ENCODE results near the gene CACNA1F.
"Not testable (repeated sequence)": the region's sequence is repeated elsewhere in the genome, so short reads cannot be mapped to it uniquely, and the experiment has no call there.

Gene CACNA1F

GRCh38 chrX:49192722-49193328 lies 40.3 kb downstream of the CACNA1F start:
- no peak for DNase-seq

- no peak for DNase-seq
Observed at GRCh38 chrX:49191574-49192011, 41.5 kb downstream of the CACNA1F start.

- DNase-seq = peak; percentile 71 to 79
Observed at GRCh38 chrX:49190821-49191573, 42.1 kb downstream of the CACNA1F start.

GRCh38 chrX:49189606-49190005 lies 43.5 kb downstream of the CACNA1F start:
- no peak for DNase-seq

GRCh38 chrX:49188468-49189076 lies 44.6 kb downstream of the CACNA1F start:
- no peak for DNase-seq

DNA sequence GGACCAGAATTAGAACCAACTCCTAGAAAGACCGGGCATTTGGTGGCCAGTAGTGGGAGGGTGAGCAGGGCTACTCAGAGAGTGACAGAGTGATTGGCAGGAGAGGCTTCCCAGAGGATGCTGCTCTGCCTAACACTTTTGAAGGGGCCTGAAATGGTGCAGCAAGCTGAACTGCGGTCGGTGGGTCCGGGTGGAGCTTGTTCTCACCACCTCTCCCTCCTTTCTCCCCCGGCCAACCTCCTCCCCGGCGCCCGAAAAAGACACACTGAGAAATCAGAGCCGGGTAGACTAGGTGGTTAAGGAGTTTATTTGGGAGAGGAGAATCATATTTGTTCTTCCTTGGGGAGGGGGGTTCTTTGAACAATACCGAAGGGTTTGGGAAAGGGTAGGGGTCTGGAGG lies 45.6 kb downstream of the CACNA1F start:
- no peak for DNase-seq

GRCh38 chrX:49187028-49187394 lies 46.1 kb downstream of the CACNA1F start:
- DNase-seq = no peak

GRCh38 chrX:49186125-49187027 lies 46.8 kb downstream of the CACNA1F start, which contains the start of gene PRICKLE3:
Gene PRICKLE3, minus strand, starts transcription at chrX:49186373. Its CDS starts 76 bp downstream, at chrX:49186297.
- peak; percentile 66 to 68 for DNase-seq

DNA sequence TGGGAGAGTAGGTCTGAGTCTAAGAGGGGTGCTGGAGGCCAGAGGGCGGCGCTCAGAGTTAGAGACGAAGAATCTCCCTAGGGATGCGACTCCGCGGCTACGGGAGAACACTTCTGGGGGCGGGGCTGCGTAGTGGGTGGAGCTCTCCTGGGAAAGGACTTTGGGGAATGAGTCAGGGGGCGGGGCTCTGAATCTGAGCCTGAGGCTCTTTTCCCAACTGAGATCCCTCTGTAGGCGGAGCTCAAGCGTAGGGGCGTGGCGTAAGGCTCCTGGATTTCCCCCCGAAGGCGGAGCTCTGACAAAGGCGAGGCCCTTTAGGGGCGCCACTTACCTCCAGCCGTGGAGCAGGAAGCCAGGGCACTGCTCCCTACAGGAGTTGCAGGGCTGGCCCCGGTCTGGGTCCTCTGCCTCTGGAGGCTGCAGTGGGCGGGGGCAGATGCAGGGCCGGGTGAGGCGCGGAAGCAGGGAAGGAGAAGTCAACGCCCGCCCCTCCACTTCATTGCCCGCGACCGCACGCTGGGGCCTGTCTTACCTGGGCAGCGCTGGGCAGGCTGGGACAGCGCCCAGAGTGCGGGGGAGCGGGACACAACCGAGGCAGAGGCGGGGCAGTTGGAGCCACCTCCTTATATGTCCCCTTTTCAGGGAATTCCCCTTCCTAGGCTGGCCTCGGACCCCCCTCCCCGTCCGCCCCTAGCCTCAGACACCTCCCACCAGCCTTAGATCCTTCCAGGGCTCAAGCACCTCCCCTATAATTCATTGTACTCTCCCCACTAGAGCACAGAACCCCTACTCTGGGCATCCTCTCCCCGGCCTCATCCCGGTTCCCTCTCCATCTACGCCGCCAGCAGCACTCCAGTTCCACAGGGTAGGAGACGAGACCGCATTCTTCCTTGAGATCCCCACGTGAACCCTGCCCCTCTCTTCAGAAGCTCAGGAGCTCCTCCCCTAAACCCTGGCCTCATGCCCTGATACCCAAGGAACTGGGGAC lies 48.6 kb downstream of the CACNA1F start:
- no peak for DNase-seq

GRCh38 chrX:49183701-49184281 lies 49.3 kb downstream of the CACNA1F start:
- DNase-seq = no peak

- no peak for DNase-seq
Observed at GRCh38 chrX:49179358-49179757, 53.8 kb downstream of the CACNA1F start.

- DNase-seq = no peak
Observed at GRCh38 chrX:49178537-49178936, 54.6 kb downstream of the CACNA1F start.

GRCh38 chrX:49177873-49178480 lies 55.2 kb downstream of the CACNA1F start:
- DNase-seq = no peak

DNA sequence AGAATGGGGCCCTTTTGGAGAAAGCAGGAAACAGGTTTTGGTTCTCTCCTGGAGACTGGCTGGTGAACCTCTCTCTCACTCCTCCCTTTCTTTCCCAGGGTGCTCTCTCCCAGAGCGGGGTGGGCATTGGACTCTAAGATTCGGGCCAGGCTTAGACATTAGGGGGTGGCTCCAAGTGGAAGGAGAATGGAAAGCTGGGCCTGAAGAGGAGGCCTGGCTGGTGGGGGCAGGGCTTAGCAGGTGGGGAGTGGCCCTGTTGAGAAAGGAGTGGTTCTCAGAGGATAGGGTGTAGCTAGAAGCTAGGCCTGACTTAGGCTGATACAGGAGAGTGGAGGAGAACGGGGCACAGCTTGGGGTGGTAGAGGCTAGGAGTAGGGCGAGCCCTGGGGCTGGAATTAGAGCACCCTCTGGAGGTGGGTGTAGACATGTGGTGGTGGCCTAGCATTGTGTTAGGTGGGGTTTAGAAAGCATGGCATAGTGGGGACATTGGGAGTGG lies 55.8 kb downstream of the CACNA1F start:
- no peak for DNase-seq

DNA sequence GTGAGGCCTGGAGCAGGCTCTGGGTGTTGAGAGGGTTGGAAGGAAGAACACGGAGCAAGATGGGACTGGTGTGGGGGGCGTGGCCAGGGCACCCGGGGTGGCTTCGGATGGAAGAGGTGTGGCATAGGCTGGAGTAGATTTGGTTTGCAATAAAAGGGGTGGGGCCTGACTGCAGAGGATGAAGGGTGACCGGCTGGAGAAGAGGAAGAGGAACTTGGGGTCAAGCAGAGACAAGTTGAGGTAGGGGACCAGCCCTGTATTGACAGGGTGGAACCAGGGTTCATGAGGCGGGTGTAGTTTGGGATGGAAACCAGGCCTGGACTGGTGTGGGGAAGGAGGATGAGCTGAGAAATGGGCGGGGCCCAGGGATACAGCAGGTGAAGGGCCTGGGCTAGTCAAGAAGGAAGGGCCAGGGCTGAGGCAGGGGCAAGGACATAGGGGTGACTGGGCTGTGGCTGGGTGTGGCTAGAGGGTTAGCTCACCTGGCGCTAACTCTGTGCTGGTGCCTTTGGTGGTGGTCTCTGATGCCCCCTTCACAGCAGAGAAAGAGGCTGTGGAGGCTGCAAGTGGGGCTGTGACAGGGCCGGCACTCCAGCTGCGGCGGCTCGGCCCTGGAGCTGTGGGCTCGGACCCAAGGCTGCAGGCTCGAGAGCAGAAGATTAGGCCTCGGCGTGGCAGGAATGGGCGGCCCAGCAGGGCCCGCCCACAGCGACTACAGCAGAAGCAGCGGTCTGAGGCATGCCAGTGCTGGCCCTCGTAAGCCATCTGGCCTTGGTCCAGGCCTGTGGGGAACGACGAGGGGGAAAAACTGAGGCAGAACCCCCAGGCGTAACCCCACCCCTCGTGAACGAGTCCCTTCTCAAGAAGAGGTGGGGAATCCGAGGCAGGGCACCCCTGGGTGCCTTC lies 56.5 kb downstream of the CACNA1F start:
- DNase-seq = no peak

GRCh38 chrX:49175435-49176274 lies 57.5 kb downstream of the CACNA1F start:
- no peak for DNase-seq

DNA sequence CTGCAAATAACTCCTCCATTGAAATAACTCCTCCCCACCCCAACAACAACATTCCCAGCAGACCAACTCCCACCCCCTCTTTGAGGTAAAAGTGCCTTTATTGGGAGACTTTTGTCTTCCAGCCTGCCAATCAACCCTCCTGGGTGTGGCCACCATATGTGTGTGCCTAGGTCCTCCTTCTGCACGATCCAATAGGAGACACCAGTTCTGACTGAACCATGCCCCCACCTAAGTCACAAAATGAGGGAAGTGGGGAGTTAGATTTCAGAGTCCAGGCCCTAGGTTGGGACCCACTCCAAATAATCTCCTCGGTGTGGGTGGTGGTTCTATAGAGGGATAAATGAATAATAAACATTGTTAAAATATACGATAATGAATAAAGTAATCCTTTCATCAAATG lies 58.4 kb downstream of the CACNA1F start:
- no peak for DNase-seq

DNA sequence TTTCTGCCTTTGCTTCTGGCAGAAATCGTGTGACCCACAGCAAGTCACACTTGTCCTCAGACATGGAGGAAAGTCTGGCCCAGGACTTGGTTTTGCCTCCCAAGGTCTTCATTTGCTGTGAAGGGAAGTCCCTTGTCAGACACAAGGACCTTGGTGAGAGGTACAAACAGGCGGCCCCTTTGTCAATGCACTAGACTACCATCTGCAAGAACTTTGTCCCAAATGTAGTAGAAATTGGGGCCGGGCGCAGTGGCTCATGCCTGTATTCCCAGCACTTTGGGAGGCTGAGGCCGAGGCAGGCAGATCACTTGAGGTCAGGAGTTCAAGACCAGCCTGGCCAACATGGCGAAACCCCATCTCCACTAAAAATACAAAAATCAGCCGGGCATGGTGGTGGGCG lies 59.6 kb downstream of the CACNA1F start:
- not testable (repeated sequence) for DNase-seq

Data from activated CD4-positive, alpha-beta T cell treated with anti-CD3 and anti-CD28 coated beads, Interleukin-2, amount 50 U/mL, for 4 hours (primary cell).